HEK293 (cell line): ENCODE measurements around the gene CLASRP.

Experiments used
- CTCF ChIP-seq: fragments of 450-650 bp; formaldehyde crosslinking; IDR thresholded peaks from 2 replicates; pipeline ENCODE4 v1.5.1; 2016; ENCODE audit warnings: missing biosample characterization, missing genetic modification characterization
- GLI4 ChIP-seq: fragments of 450-650 bp; formaldehyde crosslinking; IDR thresholded peaks from 2 replicates; pipeline ENCODE4 v1.5.1; 2016; ENCODE audit warnings: missing biosample characterization, missing genetic modification characterization
- SP3 ChIP-seq: fragments of 450-650 bp; formaldehyde crosslinking; IDR thresholded peaks from 2 replicates; pipeline ENCODE4 v1.5.1; 2016; ENCODE audit warnings: missing biosample characterization, missing genetic modification characterization
- ZNF121 ChIP-seq: fragments of 450-650 bp; formaldehyde crosslinking; IDR thresholded peaks from 2 replicates; pipeline ENCODE4 v1.5.1; 2016; ENCODE audit warnings: missing biosample characterization, missing genetic modification characterization
- ZNF140 ChIP-seq: fragments of 450-650 bp; formaldehyde crosslinking; IDR thresholded peaks from 2 replicates; pipeline ENCODE4 v1.5.1; 2016; ENCODE audit warnings: missing biosample characterization, missing genetic modification characterization
- ZNF175 ChIP-seq: fragments of 450-650 bp; formaldehyde crosslinking; IDR thresholded peaks from 2 replicates; pipeline ENCODE4 v1.5.1; 2016; ENCODE audit warnings: missing biosample characterization, missing genetic modification characterization
- ZNF324 ChIP-seq: fragments of 450-650 bp; formaldehyde crosslinking; IDR thresholded peaks from 2 replicates; pipeline ENCODE4 v1.5.1; 2016; ENCODE audit warnings: missing biosample characterization, missing genetic modification characterization
- ZNF398 ChIP-seq: fragments of 450-650 bp; formaldehyde crosslinking; IDR thresholded peaks from 2 replicates; pipeline ENCODE4 v1.5.1; 2017; ENCODE audit warnings: missing biosample characterization, missing genetic modification characterization
- ZNF658 ChIP-seq: fragments of 450-650 bp; formaldehyde crosslinking; IDR thresholded peaks from 2 replicates; pipeline ENCODE4; 2016; ENCODE audit warnings: missing biosample characterization, missing genetic modification characterization
- TF ChIP-seq, protein P1 (sequence below): fragments of 450-650 bp; formaldehyde crosslinking; IDR thresholded peaks from 2 replicates; pipeline ENCODE4 v1.5.1; 2016; ENCODE audit warnings: missing biosample characterization, missing genetic modification characterization
- TF ChIP-seq, protein P2 (sequence below): fragments of 450-650 bp; formaldehyde crosslinking; IDR thresholded peaks from 2 replicates; pipeline ENCODE4 v1.5.1; 2016; ENCODE audit warnings: missing biosample characterization, missing genetic modification characterization
- TF ChIP-seq, protein P3 (sequence below): fragments of 450-650 bp; formaldehyde crosslinking; IDR thresholded peaks from 2 replicates; pipeline ENCODE4 v1.5.1; 2016; ENCODE audit warnings: missing biosample characterization, missing genetic modification characterization, low read depth
- TF ChIP-seq, protein P4 (sequence below): fragments of 450-650 bp; formaldehyde crosslinking; IDR thresholded peaks from 2 replicates; pipeline ENCODE4; 2016; ENCODE audit warnings: missing biosample characterization, missing genetic modification characterization

DNA sequence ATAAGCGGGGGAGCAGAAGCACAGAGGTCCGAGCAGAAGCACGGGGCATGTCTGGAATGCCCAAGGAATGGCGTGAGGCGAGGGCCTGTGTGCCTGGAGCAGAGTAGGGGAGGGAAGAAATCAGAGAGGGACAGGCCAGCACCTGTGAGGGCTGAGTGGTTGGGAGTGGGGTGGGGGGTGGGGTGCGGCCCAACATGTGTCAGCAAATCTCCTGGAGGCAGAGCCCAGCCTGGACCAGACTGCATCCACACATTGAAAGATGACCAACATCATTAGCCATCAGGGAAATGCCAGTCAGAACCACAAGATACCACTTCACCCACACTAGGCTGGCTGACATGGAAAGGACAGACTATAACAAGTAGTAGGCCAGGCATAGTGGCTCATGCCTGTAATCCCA, 11.2 kb downstream of the CLASRP start:
- TF ChIP-seq, protein P1, sequence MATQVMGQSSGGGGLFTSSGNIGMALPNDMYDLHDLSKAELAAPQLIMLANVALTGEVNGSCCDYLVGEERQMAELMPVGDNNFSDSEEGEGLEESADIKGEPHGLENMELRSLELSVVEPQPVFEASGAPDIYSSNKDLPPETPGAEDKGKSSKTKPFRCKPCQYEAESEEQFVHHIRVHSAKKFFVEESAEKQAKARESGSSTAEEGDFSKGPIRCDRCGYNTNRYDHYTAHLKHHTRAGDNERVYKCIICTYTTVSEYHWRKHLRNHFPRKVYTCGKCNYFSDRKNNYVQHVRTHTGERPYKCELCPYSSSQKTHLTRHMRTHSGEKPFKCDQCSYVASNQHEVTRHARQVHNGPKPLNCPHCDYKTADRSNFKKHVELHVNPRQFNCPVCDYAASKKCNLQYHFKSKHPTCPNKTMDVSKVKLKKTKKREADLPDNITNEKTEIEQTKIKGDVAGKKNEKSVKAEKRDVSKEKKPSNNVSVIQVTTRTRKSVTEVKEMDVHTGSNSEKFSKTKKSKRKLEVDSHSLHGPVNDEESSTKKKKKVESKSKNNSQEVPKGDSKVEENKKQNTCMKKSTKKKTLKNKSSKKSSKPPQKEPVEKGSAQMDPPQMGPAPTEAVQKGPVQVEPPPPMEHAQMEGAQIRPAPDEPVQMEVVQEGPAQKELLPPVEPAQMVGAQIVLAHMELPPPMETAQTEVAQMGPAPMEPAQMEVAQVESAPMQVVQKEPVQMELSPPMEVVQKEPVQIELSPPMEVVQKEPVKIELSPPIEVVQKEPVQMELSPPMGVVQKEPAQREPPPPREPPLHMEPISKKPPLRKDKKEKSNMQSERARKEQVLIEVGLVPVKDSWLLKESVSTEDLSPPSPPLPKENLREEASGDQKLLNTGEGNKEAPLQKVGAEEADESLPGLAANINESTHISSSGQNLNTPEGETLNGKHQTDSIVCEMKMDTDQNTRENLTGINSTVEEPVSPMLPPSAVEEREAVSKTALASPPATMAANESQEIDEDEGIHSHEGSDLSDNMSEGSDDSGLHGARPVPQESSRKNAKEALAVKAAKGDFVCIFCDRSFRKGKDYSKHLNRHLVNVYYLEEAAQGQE, result no peak
- TF ChIP-seq ZNF658 (no peak), SP3 (tag by site-specific recombination) (no peak), CTCF (no peak), GLI4 (tag by site-specific recombination) (no peak), ZNF398 (tag by site-specific recombination) (no peak), ZNF140 (tag by site-specific recombination) (no peak), ZNF175 (tag by site-specific recombination) (no peak), ZNF324 (tag by site-specific recombination) (no peak), ZNF121 (tag by site-specific recombination) (no peak)
- TF ChIP-seq, protein P2, sequence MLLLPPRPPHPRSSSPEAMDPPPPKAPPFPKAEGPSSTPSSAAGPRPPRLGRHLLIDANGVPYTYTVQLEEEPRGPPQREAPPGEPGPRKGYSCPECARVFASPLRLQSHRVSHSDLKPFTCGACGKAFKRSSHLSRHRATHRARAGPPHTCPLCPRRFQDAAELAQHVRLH (tag by site-specific recombination), result no peak
- TF ChIP-seq, protein P3, sequence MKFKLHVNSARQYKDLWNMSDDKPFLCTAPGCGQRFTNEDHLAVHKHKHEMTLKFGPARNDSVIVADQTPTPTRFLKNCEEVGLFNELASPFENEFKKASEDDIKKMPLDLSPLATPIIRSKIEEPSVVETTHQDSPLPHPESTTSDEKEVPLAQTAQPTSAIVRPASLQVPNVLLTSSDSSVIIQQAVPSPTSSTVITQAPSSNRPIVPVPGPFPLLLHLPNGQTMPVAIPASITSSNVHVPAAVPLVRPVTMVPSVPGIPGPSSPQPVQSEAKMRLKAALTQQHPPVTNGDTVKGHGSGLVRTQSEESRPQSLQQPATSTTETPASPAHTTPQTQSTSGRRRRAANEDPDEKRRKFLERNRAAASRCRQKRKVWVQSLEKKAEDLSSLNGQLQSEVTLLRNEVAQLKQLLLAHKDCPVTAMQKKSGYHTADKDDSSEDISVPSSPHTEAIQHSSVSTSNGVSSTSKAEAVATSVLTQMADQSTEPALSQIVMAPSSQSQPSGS (tag by site-specific recombination), result no peak
- TF ChIP-seq, protein P4, sequence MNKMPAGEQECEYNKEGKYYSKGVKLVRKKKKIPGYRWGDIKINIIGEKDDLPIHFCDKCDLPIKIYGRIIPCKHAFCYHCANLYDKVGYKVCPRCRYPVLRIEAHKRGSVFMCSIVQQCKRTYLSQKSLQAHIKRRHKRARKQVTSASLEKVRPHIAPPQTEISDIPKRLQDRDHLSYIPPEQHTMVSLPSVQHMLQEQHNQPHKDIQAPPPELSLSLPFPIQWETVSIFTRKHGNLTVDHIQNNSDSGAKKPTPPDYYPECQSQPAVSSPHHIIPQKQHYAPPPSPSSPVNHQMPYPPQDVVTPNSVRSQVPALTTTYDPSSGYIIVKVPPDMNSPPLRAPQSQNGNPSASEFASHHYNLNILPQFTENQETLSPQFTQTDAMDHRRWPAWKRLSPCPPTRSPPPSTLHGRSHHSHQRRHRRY (tag by site-specific recombination), result no peak
